Measurements from ENCODE around the gene SNORC. TPM values are rescaled to one million over a fixed set of nuclear protein-coding genes. Genes with fewer than 3 reads are reported as not detected.
"Not testable (repeated sequence)": the region's sequence is repeated elsewhere in the genome, so short reads cannot be mapped to it uniquely, and the experiment has no call there.

Gene SNORC
- total RNA-seq, 1 donor from 2014 or later, result 5.6 TPM

DNA sequence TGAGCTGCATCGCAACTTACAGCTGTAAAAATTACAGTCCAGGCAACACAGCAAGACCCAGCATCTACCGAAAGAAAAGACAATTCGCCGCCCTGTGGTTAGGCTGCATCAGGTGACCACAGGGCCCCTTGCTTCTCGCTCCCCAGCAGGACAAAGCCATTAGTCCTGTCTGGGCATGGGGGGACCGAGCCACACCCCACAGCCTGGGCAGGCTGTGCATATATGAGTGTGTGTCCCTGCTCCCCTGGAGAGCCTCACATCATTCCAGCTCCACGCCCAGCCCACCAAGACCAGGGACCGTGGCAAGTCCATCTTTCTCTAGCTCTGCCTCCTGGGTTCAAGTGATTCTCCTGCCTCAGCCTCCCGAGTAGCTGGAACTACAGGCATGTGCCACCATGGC lies 33.9 kb downstream of the SNORC start:
- Mint-ChIP-seq H3K9me3 (ENCODE audit: unreplicated experiment) (no peaks in the 10 kb centered on the region), H3K27ac (ENCODE audit: unreplicated experiment) (no peak overlapping the region), H3K4me3 (ENCODE audit: unreplicated experiment) (no peak overlapping the region), H3K27me3 (ENCODE audit: unreplicated experiment) (peaks cover 4% of the 10 kb centered on the region), H3K4me1 (ENCODE audit: unreplicated experiment) (peaks cover 4% of the 10 kb centered on the region), H3K36me3 (ENCODE audit: low read depth, unreplicated experiment) (no peaks in the 10 kb centered on the region)
- TF ChIP-seq CTCF (IDR thresholded peaks at IDR 0.05; ENCODE audit: unreplicated experiment), result no peak
- no peak for DNase-seq (ENCODE audit: low spot score)

DNA sequence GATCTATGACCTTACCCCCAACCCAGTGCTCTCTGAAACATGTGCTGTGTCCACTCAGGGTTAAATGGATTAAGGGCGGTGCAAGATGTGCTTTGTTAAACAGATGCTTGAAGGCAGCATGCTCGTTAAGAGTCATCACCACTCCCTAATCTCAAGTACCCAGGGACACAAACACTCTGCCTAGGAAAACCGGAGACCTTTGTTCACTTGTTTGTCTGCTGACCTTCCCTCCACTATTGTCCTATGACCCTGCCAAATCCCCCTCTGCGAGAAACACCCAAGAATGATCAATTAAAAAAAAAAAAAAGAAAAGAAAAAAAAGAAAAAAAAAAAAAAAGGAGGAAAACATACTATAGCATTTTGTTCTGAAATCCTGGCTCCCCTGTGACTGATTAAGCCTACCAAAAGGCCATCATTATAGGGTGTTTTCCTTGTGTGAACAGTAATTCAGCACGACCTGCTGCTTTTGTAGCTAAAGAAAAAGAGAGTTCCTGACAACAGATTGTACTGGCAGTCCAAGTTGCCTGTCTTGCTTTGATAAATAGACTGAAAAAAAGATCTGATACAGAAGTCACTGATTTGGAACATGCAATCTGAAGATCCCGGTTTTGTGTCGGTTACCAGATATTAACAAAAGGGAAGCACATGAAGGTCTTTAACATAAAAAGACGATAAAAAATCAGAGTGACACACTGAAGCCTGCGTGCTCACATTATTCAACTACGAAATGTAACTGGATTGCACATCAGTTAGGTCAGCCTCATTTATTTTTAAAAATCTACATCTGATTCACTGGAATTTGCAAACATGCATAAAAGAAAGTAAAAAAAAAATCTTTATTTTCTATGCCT lies 37.0 kb downstream of the SNORC start:
- H3K27me3 Mint-ChIP-seq (ENCODE audit: unreplicated experiment); H3K36me3 Mint-ChIP-seq (ENCODE audit: low read depth, unreplicated experiment); H3K4me3 Mint-ChIP-seq (ENCODE audit: unreplicated experiment); H3K27ac Mint-ChIP-seq (ENCODE audit: unreplicated experiment); H3K9me3 Mint-ChIP-seq (ENCODE audit: unreplicated experiment); DNase-seq (ENCODE audit: low spot score); H3K4me1 Mint-ChIP-seq (ENCODE audit: unreplicated experiment): not testable (repeated sequence)

- not testable (repeated sequence) for DNase-seq (ENCODE audit: low spot score); H3K4me1 Mint-ChIP-seq (ENCODE audit: unreplicated experiment); H3K4me3 Mint-ChIP-seq (ENCODE audit: unreplicated experiment); H3K27ac Mint-ChIP-seq (ENCODE audit: unreplicated experiment); H3K36me3 Mint-ChIP-seq (ENCODE audit: low read depth, unreplicated experiment); H3K9me3 Mint-ChIP-seq (ENCODE audit: unreplicated experiment); H3K27me3 Mint-ChIP-seq (ENCODE audit: unreplicated experiment)
Measured at GRCh38 chr2:232907718-232908085, 37.6 kb downstream of the SNORC start.

- Mint-ChIP-seq H3K4me3 (ENCODE audit: unreplicated experiment) (no peak overlapping the region), H3K4me1 (ENCODE audit: unreplicated experiment) (no peaks in the 10 kb centered on the region), H3K36me3 (ENCODE audit: low read depth, unreplicated experiment) (no peaks in the 10 kb centered on the region), H3K27me3 (ENCODE audit: unreplicated experiment) (no peaks in the 10 kb centered on the region), H3K9me3 (ENCODE audit: unreplicated experiment) (no peaks in the 10 kb centered on the region), H3K27ac (ENCODE audit: unreplicated experiment) (no peak overlapping the region)
- DNase-seq (ENCODE audit: low spot score), result no peak
- no peak for TF ChIP-seq CTCF (IDR thresholded peaks at IDR 0.05; ENCODE audit: unreplicated experiment)
Measured at GRCh38 chr2:232908695-232909094, 38.6 kb downstream of the SNORC start.

DNA sequence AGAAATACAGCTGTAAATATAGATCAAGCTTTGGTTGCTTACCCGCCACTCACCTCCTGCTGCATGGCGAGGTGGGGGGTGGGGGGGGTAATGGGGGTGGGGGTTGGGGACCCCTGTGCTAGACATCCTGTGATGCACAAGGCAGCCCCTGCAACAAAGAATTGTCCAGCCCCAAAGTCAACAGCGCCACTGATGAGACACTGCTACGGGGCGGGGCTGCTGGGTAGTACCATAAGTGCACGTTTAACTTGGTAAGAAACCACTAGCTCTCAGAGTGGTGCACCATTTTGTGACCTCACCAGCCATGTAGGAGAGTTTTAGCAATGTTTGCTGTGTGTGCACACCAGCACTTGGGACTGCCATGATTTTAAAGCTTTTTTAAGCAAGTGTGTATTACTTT lies 40.3 kb downstream of the SNORC start:
- no peak overlapping the region for H3K27ac Mint-ChIP-seq (ENCODE audit: unreplicated experiment)

More for the DNA sequence above, 40.3 kb downstream of the SNORC start:
- no peaks in the 10 kb centered on the region for H3K27me3 Mint-ChIP-seq (ENCODE audit: unreplicated experiment)
- no peak overlapping the region for H3K4me3 Mint-ChIP-seq (ENCODE audit: unreplicated experiment)
- DNase-seq (ENCODE audit: low spot score), result no peak
- no peaks in the 10 kb centered on the region for H3K36me3 Mint-ChIP-seq (ENCODE audit: low read depth, unreplicated experiment)
- no peak for TF ChIP-seq CTCF (IDR thresholded peaks at IDR 0.05; ENCODE audit: unreplicated experiment)
- no peaks in the 10 kb centered on the region for H3K4me1 Mint-ChIP-seq (ENCODE audit: unreplicated experiment)
- H3K9me3 Mint-ChIP-seq (ENCODE audit: unreplicated experiment), result no peaks in the 10 kb centered on the region
